HG03354 (cell line): Measurements from ENCODE around the gene SLC36A3.
"Not testable (repeated sequence)": the region's sequence is repeated elsewhere in the genome, so short reads cannot be mapped to it uniquely, and the experiment has no call there.

Source experiments
- ATAC-seq: cut with Tn5 transposase; IDR thresholded peaks from one replicate; pipeline ENCODE4 v1.9.1; 2021; ENCODE audit warnings: mild to moderate bottlenecking; ENCODE audit not compliant: unreplicated experiment, poor library complexity, severe bottlenecking

The SLC36A3 gene

DNA sequence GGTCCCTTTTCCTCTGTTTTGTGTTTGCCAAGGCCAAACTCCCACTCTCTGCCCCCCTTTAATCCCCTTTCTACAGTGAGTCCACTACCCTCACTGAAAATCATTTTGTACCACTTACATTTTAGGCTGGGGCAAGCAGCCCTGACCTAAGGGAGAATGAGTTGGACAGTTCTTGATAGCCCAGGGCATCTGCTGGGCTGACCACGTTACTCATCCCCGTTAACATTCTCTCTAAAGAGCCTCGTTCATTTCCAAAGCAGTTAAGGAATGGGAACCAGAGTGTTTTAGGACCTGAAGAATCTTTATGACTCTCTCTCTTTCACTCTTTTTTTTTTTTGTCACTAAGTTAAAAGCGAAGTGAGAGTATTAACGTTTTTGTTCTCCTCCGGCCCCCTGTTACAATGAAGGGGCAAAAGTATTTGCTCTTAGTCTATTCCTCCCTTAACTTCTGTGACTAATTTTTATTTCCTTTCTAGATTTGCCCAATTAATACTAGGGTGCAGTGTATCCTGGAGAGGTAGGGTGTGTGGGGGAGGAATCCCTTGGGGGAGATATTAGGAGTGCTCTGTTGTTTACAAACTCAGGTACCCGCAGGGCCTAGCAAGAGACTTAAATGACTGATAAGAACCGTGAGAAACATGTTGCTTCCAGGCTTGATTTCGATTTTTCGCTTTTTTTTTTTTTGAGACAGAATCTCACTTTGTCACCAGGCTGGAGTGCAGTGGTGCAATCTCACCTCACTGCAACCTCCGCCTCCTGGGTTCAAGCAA lies 35.9 kb downstream of the SLC36A3 start:
- ATAC-seq: no peak

GRCh38 chr5:151264113-151264512 lies 39.5 kb downstream of the SLC36A3 start:
- peak; percentile 69 for ATAC-seq

- ATAC-seq: no peak
These were observed 41.0 kb downstream of the SLC36A3 start for GRCh38 chr5:151262532-151262931.

DNA sequence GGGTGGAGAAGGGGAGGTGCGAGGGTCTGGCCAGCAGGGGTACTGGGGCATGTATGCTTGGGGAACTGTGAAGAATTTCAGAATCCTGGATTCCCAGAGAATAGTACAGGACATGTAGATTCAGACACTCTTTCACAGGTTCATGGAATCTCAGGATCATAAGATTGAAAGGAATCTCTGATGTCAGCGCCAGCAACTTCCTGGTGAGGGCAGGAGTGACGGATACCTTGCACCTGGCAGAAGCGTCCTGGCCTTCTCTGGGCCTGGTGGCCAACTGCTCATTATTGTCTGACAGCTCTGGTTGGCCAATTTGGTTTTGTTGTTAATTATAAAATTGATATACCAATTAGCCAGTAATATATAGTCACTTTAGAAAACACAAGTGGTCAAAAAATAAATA lies 43.6 kb downstream of the SLC36A3 start:
- no peak for ATAC-seq

GRCh38 chr5:151258816-151259215 lies 44.8 kb downstream of the SLC36A3 start:
- no peak for ATAC-seq

- ATAC-seq: no peak
These were observed 45.4 kb downstream of the SLC36A3 start for GRCh38 chr5:151258201-151258611.

DNA sequence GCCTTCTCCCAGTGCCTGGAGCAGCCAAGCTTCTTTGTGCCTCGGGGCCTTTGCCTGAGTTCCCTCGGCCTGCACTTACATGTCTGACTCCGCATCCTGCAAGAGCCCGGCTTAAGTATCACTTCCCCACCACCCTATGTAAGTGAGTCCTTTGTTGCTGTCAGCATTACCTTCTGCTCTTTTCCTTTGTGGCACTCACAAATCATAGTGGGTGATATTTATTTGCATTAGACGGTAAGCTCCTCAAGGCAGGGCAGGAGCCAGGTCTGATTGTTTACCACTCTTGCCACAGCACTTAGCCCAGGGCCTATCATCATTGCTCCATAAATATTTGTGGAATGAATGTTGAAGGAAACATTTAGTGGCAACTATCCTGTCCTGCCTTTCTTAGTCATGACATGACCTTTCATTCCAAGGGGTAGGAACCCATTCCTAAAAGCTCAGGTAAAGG lies 45.8 kb downstream of the SLC36A3 start:
- peak; percentile 30 for ATAC-seq

- peak; percentile 45 for ATAC-seq
These were observed 47.8 kb downstream of the SLC36A3 start for GRCh38 chr5:151255621-151256286.

- not testable (repeated sequence) for ATAC-seq
These were observed 48.6 kb downstream of the SLC36A3 start for GRCh38 chr5:151254990-151255389.

DNA sequence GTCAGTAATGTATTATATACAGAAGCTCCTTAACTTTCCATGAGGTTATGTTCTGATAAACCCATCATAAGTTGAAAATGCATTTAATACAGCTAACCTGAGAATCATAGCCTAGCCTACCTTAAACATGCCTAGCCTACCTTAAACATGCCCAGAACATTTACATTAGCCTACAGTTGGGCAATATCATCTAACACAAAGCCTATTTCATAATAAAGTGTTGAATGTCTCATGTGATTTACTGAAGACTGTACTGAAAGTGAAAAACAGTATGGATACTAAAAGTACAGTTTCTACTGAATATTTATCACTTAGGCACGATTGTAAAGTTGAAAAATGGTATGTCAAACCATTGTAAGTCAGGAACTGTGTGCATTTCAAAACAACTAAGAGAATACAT lies 49.0 kb downstream of the SLC36A3 start:
- no peak for ATAC-seq

DNA sequence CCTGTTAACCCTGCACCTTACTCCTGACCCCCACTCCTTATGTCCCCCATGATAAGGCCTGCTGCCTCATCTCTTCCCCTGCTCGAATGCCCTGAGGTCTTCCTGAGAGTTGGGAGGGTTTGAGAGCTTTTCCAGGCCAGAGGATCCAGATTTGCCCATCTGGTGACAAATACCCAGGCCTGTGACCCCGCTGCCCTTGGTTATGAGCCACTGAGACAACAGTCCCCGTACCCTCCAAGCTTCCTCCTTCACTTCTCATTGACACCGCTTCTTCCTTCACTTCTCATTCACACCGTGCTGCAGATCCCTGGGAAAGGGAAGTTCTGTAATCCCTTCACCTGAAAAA lies 50.0 kb downstream of the SLC36A3 start:
- ATAC-seq: no peak

DNA sequence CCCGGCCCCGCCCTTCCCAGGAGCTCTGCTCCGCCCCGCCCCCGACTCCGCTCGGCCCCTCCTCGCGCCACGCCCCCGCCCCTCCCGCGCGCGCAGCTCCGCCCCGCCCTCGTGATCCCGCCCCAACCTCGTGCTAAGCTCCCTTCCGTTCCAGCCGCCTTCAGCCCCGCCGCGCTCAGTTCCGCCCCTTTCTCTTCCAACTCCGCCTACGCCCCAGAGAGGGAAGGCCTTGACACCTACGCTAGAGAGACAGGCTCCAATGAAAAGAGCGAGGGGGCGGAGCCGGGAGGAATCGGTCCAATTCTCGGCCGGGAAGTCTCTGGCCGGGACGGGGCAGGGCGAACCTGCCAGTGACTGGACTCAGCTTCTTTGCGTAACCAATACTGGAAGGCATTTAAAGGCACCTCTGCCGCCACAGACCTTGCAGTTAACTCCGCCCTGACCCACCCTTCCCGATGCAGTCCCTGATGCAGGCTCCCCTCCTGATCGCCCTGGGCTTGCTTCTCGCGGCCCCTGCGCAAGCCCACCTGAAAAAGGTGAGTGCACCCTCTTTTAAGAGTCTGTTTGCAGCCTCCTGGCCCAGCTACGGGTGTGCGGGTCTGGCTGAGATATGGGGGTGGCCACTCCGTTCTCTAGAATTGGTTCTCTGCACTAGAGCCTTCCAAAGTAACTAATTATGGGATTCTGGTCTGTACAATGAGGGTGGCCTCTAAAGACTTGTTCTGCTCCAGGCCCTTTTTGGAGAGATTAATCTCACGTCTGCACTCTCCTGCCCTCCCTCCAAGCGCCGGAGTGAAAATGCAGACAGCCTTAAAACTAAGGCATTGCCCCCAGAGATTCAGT lies 50.6 kb downstream of the SLC36A3 start, which contains the start of gene GM2A:
GM2A (plus strand) TSS at position 424 of the 843 bp plus-strand sequence; CDS start at position 456, 32 bp downstream.
- ATAC-seq: peak; percentile 86

DNA sequence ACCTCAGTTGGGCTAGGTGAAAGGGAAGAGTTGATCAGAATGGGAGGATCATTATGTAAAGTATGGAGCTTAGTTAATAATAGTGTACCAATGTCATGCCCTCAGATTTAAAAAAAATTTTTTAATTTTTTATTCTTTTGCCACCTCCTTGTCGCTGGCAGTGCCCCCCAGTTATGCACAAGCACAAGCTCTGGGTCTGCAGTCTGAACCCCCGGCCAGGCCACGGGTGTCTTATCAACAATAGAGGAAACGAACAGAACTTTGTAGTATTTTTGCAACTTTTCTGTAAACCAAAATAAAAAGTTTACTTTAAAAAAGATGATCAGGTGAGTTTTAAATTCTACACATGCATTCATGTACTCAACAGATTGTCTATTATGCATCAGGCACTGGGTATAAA lies 51.9 kb downstream of the SLC36A3 start:
- no peak for ATAC-seq

DNA sequence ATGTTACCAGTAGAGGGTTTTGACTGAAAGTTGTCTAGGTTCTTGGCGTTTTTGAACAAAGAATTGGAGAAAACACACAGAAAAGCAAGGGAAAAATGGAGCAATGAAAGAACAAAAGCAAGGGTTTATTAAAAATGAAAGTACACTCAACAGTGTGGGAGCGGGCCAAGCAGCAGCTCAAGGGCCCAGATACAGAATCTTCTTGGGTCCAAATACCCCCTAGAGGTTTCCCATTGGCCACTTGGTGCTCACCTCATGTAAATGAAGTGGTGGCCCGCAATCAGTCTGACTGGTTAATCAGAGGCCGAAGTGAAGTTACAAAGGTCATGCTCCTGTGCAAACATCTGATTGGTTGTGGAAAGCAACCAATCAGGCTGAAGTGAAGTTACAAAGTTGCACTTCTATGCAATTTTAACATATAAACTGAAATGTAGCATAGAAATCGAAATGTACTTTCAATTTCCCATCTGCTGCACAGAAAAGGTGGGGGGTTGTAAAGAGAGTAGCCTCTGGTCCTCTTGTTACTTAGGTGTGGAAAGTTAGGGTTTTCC lies 52.5 kb downstream of the SLC36A3 start:
- ATAC-seq: no peak

- ATAC-seq: no peak
These were observed 53.1 kb downstream of the SLC36A3 start for GRCh38 chr5:151250346-151251000.

DNA sequence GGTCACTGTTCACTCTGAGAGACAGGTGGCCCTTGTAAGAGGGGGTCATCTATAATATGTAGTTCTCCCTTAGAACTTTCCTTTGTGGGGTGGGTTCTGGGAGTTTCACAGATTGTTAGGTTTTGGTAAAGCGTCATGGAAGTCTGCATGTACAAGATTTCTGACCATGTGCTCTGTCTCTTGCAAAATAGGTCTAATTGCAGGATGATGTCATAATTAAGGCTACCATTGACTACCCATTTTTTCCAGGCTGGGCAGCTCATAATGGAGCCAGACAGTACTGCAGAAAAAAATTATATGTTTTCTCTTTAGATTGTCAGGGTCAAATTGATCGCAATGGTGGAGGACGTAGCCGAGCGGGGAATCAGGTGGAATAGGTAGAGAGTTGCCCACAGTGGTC lies 54.3 kb downstream of the SLC36A3 start:
- ATAC-seq: no peak

- no peak for ATAC-seq
These were observed 54.9 kb downstream of the SLC36A3 start for GRCh38 chr5:151248651-151249050.

DNA sequence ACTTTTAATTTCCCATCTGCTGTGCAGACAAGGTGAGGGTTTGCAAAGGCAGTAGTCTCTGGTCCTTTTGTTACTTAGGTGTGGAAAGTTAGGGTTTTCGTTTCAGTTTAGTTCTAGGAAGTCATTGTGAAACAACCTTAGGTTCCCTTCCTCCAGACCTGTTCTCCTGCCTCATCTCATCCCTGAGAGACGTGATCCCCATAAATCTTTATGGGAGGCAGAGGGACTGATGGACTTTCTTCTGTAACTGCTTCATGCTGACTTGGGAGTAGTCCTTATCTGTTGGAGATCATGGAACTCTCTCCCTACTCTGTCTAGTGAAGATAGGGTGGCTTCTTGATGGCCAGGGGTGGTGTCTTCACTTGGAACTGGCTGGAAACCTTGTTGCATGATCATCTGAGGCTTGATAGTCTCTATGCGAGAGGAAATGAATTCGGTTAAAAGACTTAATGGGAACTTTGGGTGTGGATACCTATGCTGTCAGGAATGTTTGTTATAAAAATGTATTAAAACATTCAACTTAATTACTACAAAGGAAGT lies 57.8 kb downstream of the SLC36A3 start:
- ATAC-seq: no peak

GRCh38 chr5:151244206-151244605 lies 59.4 kb downstream of the SLC36A3 start:
- ATAC-seq: no peak
